Thoracic aorta (tissue), 2 donors: ENCODE results near the gene SNX20. TPM values are rescaled to one million over a fixed set of nuclear protein-coding genes. Genes with fewer than 3 reads are reported as not detected.

ENCODE experiments used
- ATAC-seq: fragments of 150-250 bp; one replicate; pipeline ENCODE4 v1.8.0; 2017; ENCODE audit warnings: low read depth; ENCODE audit not compliant: insufficient number of reproducible peaks, low FRiP score
- DNase-seq: peaks from one replicate; pipeline ENCODE4 v3.0.0-alpha.2; 2020; ENCODE audit warnings: low spot score
- H3K27ac ChIP-seq, 2 donors: fragments of 200-600 bp; sonication (generic); 1 replicate in 1 of 2; 2 replicates in 1 of 2; pipeline ENCODE4 v1.5.1; 2016; ENCODE audit warnings: mild to moderate bottlenecking in 2 of 2, moderate library complexity in 2 of 2
- H3K27me3 ChIP-seq: fragments of 200-600 bp; sonication (generic); replicated peaks from 2 replicates; pipeline ENCODE4 v1.6.0; 2016; ENCODE audit warnings: mild to moderate bottlenecking; ENCODE audit not compliant: insufficient read depth
- H3K36me3 ChIP-seq: fragments of 200-600 bp; sonication (generic); one replicate; pipeline ENCODE4 v1.5.1; 2016
- H3K4me1 ChIP-seq, 2 donors: fragments of 200-600 bp; sonication (generic); 1 replicate in 1 of 2; 2 replicates in 1 of 2; pipeline versions ENCODE4 v1.5.1 to v1.6.0; 2016; ENCODE audit warnings: low read depth in 2 of 2, mild to moderate bottlenecking in 1 of 2; ENCODE audit not compliant: control insufficient read depth in 1 of 2
- H3K4me3 ChIP-seq: fragments of 200-600 bp; sonication (generic); 2 replicates; pipeline ENCODE4 v1.5.1; 2016; ENCODE audit warnings: mild to moderate bottlenecking
- H3K9me3 ChIP-seq: fragments of 200-600 bp; sonication (generic); 2 replicates; pipeline ENCODE4 v1.5.1; 2016
- CTCF ChIP-seq: fragments of 200-600 bp; sonication (generic); IDR thresholded peaks from one replicate; pipeline ENCODE4 v1.5.1; 2019; ENCODE audit warnings: antibody characterized with exemption
- total RNA-seq, 2 donors: library from RNA; depleted of rRNA; stranded (reverse); fragments of >200 nt; gene quantifications; one replicate each; pipeline versions ENCODE4 v1.1.0 to v1.2.3, GENCODE V29; 2016

SNX20 gene
- total RNA-seq, 2 donors from 2014 or later: 3.3 to 4.6 TPM

GRCh38 chr16:50719401-50720337 lies 38.6 kb upstream of the SNX20 start:
- Histone ChIP-seq H3K9me3 (no peaks in the 10 kb centered on the region), H3K27ac (no peak overlapping the region), H3K27me3 (no peaks in the 10 kb centered on the region), H3K4me1 (no peaks in the 10 kb centered on the region), H3K36me3 (peaks cover 5% of the 10 kb centered on the region), H3K4me3 (no peak overlapping the region)
- TF ChIP-seq CTCF: no peak
- no peak for ATAC-seq
- DNase-seq: no peak

GRCh38 chr16:50718761-50719400 lies 37.8 kb upstream of the SNX20 start:
- Histone ChIP-seq H3K4me1 (no peaks in the 10 kb centered on the region), H3K4me3 (no peak overlapping the region), H3K9me3 (no peaks in the 10 kb centered on the region), H3K27me3 (no peaks in the 10 kb centered on the region), H3K36me3 (peaks cover 3% of the 10 kb centered on the region), H3K27ac (no peak overlapping the region)
- ATAC-seq (no peak), DNase-seq (no peak)
- TF ChIP-seq CTCF: no peak

- Histone ChIP-seq H3K36me3 (no peaks in the 10 kb centered on the region), H3K27me3 (no peaks in the 10 kb centered on the region), H3K27ac (no peak overlapping the region), H3K4me1 (no peaks in the 10 kb centered on the region), H3K9me3 (no peaks in the 10 kb centered on the region), H3K4me3 (no peak overlapping the region)
- no peak for ATAC-seq
- DNase-seq: no peak
- TF ChIP-seq CTCF: no peak
Observed at GRCh38 chr16:50718061-50718760, 37.1 kb upstream of the SNX20 start.

GRCh38 chr16:50717494-50717893 lies 36.4 kb upstream of the SNX20 start:
- TF ChIP-seq CTCF: no peak
- no peaks in the 10 kb centered on the region for H3K36me3 ChIP-seq
- H3K4me1 ChIP-seq: no peaks in the 10 kb centered on the region
- H3K27me3 ChIP-seq: no peaks in the 10 kb centered on the region
- no peak for DNase-seq
- no peak overlapping the region for H3K4me3 ChIP-seq
- H3K9me3 ChIP-seq: no peaks in the 10 kb centered on the region
- H3K27ac ChIP-seq: no peak overlapping the region
- ATAC-seq: no peak

GRCh38 chr16:50717091-50717490 lies 36.0 kb upstream of the SNX20 start:
- H3K4me3 ChIP-seq: no peak overlapping the region
- DNase-seq (no peak), ATAC-seq (no peak)
- no peak for TF ChIP-seq CTCF
- H3K27ac ChIP-seq: no peak overlapping the region
- H3K4me1 ChIP-seq: peaks cover 0 to 3% of the 10 kb centered on the region in 2 donors
- no peaks in the 10 kb centered on the region for H3K36me3 ChIP-seq
- H3K9me3 ChIP-seq: no peaks in the 10 kb centered on the region
- no peaks in the 10 kb centered on the region for H3K27me3 ChIP-seq
